Measurements from ENCODE around the gene GPRASP2.

The GPRASP2 gene

GRCh38 chrX:102745513-102745856 lies 33.2 kb downstream of the GPRASP2 start:
- DNase-seq (ENCODE audit: low read depth in 2 of 2): no peak

GRCh38 chrX:102745857-102746584 lies 33.8 kb downstream of the GPRASP2 start:
- no peak for DNase-seq (ENCODE audit: low read depth in 2 of 2)

- DNase-seq (ENCODE audit: low read depth in 2 of 2): no peak
Observed at GRCh38 chrX:102765217-102765616, 53.0 kb downstream of the GPRASP2 start.

- DNase-seq (ENCODE audit: low read depth in 2 of 2): no peak
Observed at GRCh38 chrX:102765809-102766208, 53.6 kb downstream of the GPRASP2 start.

GRCh38 chrX:102767287-102767686 lies 55.0 kb downstream of the GPRASP2 start:
- no peak for DNase-seq (ENCODE audit: low read depth in 2 of 2)
